H1 (cell line): ENCODE data around the gene OLIG2. TPM values are rescaled to one million over a fixed set of nuclear protein-coding genes. Genes with fewer than 3 reads are reported as not detected.

ENCODE experiments used
- ASH2L ChIP-seq: fragments of 200-600, 300-600 bp; sonication (generic); IDR thresholded peaks from one replicate; pipeline ENCODE4 v1.7.1; 2017; ENCODE audit warnings: low read length
- ATF2 ChIP-seq: IDR thresholded peaks from 2 replicates; pipeline ENCODE4 v1.6.1; 2012; ENCODE audit warnings: low read length, inconsistent platforms
- CHD1 ChIP-seq: IDR thresholded peaks from 2 replicates; pipeline ENCODE4 v1.6.1; 2012; ENCODE audit warnings: low read depth, low read length, improper control_type of control experiment
- CHD7 ChIP-seq: fragments of 300-600 bp; sonication (generic); IDR thresholded peaks from 2 replicates; pipeline ENCODE4 v1.7.1; 2012; ENCODE audit warnings: low read length, moderate library complexity, mild to moderate bottlenecking, inconsistent platforms; ENCODE audit not compliant: insufficient replicate concordance
- E2F6 ChIP-seq: IDR thresholded peaks from 2 replicates; pipeline ENCODE4 v1.6.1; 2012; ENCODE audit warnings: inconsistent platforms
- PHF8 ChIP-seq: fragments of 200-600 bp; sonication (generic); conservative IDR thresholded peaks from 2 replicates; pipeline ENCODE4 v1.7.1; 2012; ENCODE audit warnings: low read depth, mild to moderate bottlenecking, inconsistent platforms, low read length, moderate library complexity
- polyA plus RNA-seq, 7 experiments: library from polyadenylated mRNA; depleted of rRNA in 3 of 7; stranded (reverse) in 5 of 7; unstranded in 2 of 7; fragments of >200 nt in 5 of 7; fragments of 200-250 nt in 2 of 7; gene quantifications; 1 replicate in 5 of 7; 2 replicates in 1 of 7; 4 replicates in 1 of 7; pipeline versions ENCODE4 v1.2.1 to v1.2.3, GENCODE V29; 2011 to 2013; ENCODE audit warnings: missing spikeins in 2 of 7, mixed read lengths in 2 of 7
- total RNA-seq: library from RNA; stranded (reverse); fragmentation: NEBNext Ultra II Directional; extraction: Animal tissue kit (Norgen Biotek cat#: 25700); gene quantifications from 2 replicates; pipeline ENCODE4 v1.2.1, GENCODE V29; 2021

The OLIG2 gene
- total and polyA plus RNA-seq, 2 of the 8 experiments (the other 6 are each of a cell fraction or from before 2014, with no cell fraction given), result 0.79 TPM; not detected in 1

- TF ChIP-seq CHD7 (no peak), E2F6 (no peak), CHD1 (no peak), ASH2L (no peak), PHF8 (no peak), ATF2 (no peak)
- TF ChIP-seq, all 59 proteins: peak for 0
Measured at GRCh38 chr21:33021150-33021549, 4.6 kb upstream of the OLIG2 start (continued).
